ENCODE measurements around the gene CDH4.

CDH4 gene

GRCh38 chr20:61220131-61220530 is 31.9 kb upstream of the CDH4 start:
- no peak overlapping the region for H3K27ac ChIP-seq
- TF ChIP-seq, protein P1, sequence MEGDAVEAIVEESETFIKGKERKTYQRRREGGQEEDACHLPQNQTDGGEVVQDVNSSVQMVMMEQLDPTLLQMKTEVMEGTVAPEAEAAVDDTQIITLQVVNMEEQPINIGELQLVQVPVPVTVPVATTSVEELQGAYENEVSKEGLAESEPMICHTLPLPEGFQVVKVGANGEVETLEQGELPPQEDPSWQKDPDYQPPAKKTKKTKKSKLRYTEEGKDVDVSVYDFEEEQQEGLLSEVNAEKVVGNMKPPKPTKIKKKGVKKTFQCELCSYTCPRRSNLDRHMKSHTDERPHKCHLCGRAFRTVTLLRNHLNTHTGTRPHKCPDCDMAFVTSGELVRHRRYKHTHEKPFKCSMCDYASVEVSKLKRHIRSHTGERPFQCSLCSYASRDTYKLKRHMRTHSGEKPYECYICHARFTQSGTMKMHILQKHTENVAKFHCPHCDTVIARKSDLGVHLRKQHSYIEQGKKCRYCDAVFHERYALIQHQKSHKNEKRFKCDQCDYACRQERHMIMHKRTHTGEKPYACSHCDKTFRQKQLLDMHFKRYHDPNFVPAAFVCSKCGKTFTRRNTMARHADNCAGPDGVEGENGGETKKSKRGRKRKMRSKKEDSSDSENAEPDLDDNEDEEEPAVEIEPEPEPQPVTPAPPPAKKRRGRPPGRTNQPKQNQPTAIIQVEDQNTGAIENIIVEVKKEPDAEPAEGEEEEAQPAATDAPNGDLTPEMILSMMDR (IDR thresholded peaks at IDR 0.05) = no peak
- TF ChIP-seq ZFX (IDR thresholded peaks at IDR 0.05; ENCODE audit: borderline replicate concordance) = no peak

- no peak overlapping the region for H3K27ac ChIP-seq
- no peak for TF ChIP-seq ZFX (IDR thresholded peaks at IDR 0.05; ENCODE audit: borderline replicate concordance)
- TF ChIP-seq, protein P1 (IDR thresholded peaks at IDR 0.05) = no peak
Measured at GRCh38 chr20:61220626-61221325, 31.3 kb upstream of the CDH4 start.

- TF ChIP-seq ZFX (IDR thresholded peaks at IDR 0.05; ENCODE audit: borderline replicate concordance) = no peak
- TF ChIP-seq, protein P1 (IDR thresholded peaks at IDR 0.05) = no peak
- no peak overlapping the region for H3K27ac ChIP-seq
Measured at GRCh38 chr20:61222699-61223098, 29.4 kb upstream of the CDH4 start.

DNA sequence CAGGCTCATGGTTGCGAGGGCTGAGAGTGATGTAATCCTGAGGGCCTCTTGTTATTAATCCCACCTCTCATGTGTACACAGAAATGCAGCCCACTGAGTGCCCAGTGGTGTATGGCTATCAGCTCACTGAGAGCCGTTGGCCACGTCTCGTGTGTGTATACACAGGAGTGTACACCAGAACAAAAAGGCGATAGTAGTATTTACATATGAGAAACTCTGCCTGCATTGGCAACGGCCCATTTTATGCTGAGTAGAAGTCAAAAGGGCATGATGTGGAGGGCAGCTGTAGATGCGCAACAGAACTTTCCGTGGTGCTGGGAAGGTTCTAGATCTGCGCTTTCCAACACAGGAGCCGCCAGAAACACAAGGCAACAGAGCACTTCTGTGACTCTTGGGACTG is 28.9 kb upstream of the CDH4 start:
- H3K27ac ChIP-seq = no peak overlapping the region
- TF ChIP-seq, protein P1 (IDR thresholded peaks at IDR 0.05) = no peak

DNA sequence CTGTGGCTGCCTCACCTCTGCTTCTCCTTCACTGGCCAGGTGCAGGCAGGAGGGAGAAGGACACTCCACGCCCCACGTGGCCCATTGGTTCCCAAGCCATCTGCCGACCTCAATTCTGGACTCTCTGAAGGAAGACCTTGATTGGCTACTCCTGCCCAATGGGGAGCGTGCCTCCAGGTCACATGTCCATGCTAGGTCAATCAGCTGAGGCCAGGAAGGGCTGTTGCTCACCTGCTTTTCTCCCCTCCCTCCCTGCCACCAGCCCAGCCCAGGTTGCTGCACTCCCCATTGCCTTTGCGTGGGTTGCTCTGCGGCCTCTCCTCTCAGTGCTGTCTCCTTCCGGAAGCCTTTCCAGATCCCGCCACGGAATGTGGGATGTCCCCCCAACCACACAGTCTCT is 21.9 kb upstream of the CDH4 start:
- TF ChIP-seq, protein P1 (IDR thresholded peaks at IDR 0.05) = no peak
- no peak for TF ChIP-seq ZFX (IDR thresholded peaks at IDR 0.05; ENCODE audit: borderline replicate concordance)
- H3K27ac ChIP-seq = no peak overlapping the region

GRCh38 chr20:61233590-61233989 is 18.5 kb upstream of the CDH4 start:
- no peak for TF ChIP-seq ZFX (IDR thresholded peaks at IDR 0.05; ENCODE audit: borderline replicate concordance)
- TF ChIP-seq, protein P1 (IDR thresholded peaks at IDR 0.05) = no peak
- no peak overlapping the region for H3K27ac ChIP-seq

DNA sequence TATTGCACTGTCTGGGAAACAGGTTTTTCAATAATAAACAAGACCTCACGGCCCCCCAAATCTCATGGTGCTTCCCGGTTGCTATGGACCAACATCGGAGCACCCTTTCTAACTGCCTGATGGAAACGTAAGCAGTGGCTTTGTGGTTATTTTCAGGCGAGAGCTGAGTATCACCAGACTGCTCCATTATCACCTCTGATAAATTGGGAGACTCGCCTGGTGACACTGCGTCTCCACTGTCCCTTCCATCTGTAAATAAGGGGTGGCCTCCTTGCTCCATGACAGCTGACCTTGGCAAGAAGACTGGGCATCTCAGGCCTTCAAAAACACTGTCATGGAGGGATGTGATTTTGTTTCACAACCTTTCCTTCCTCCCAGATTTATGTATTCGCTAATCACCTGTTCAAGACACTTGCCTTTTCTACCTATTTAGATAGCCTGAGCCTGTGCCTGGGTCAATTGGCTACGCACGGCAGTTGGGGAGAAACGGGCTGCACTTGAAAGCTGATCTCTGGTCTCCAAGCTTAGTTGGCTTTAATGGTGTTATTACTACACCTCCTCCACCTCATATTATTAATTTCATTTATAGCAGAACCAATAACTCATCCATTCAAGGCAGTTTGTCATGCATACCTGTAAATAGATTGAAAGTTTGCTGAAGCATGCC is 17.7 kb upstream of the CDH4 start:
- TF ChIP-seq, protein P1 (IDR thresholded peaks at IDR 0.05) = no peak
- TF ChIP-seq ZFX (IDR thresholded peaks at IDR 0.05; ENCODE audit: borderline replicate concordance) = no peak

More for the DNA sequence above, 17.7 kb upstream of the CDH4 start:
- no peak overlapping the region for H3K27ac ChIP-seq
